ENCODE data around the gene GPRASP2. TPM values are rescaled to one million over a fixed set of nuclear protein-coding genes. Genes with fewer than 3 reads are reported as not detected.
A peak's percentile ranks its signal among the peaks of the same experiment; 100 is the strongest.
"Not testable (repeated sequence)": the region's sequence is repeated elsewhere in the genome, so short reads cannot be mapped to it uniquely, and the experiment has no call there.

GPRASP2 gene
- total RNA-seq, 1 donor from 2014 or later, result 20.3 TPM

GRCh38 chrX:102711872-102712215 lies 404 bp upstream of the GPRASP2 start:
- H3K27ac Mint-ChIP-seq (ENCODE audit: unreplicated experiment), result no peak overlapping the region
- TF ChIP-seq CTCF (conservative IDR thresholded peaks at IDR 0.05), result no peak
- H3K4me3 Mint-ChIP-seq, result peak overlapping the region; percentile 90
- H3K36me3 Mint-ChIP-seq (ENCODE audit: low read depth), result peaks cover 6% of the 10 kb centered on the region
- DNase-seq (ENCODE audit: low read depth, low spot score), result no peak
- H3K27me3 Mint-ChIP-seq (ENCODE audit: low read depth), result no peaks in the 10 kb centered on the region
- peaks cover 3% of the 10 kb centered on the region for H3K9me3 Mint-ChIP-seq
- peaks cover 6% of the 10 kb centered on the region for H3K4me1 Mint-ChIP-seq

DNA sequence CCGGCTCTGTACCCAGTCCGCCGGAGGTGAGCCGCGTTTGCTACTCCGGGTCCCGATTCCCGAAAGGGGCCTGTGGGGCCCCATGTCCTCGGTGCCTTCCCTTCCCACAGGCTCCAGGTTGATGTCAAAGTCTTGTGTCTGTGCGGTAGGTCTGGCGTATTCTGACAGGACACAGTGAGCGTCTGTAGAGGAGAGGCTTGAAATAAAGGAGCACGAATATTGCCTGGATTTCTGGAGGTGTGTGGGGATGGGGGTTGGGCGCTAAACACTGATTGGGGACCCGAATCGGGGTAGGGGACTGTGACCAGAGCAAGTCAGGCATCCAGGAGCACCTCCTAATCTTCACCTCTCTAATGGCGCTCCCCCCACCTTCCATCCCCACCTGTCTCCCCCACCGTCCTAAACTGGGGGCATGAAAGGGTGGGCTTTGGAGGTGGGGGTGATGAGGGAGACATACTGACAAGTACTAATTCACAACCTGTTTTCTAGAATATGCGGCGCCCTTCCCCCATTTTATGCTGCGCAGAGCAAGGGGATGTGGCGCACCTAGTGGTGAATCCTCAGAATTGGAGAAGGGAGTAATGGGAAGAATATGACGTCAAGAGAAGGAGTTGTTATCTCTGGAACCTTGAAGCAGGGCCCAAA lies 855 bp downstream of the GPRASP2 start:
- Mint-ChIP-seq H3K9me3 (peaks cover 3% of the 10 kb centered on the region), H3K4me3 (peak overlapping the region; percentile 97), H3K4me1 (peaks cover 6% of the 10 kb centered on the region), H3K36me3 (ENCODE audit: low read depth) (peaks cover 6% of the 10 kb centered on the region), H3K27ac (ENCODE audit: unreplicated experiment) (peak overlapping the region; percentile 93), H3K27me3 (ENCODE audit: low read depth) (no peaks in the 10 kb centered on the region)
- TF ChIP-seq CTCF (conservative IDR thresholded peaks at IDR 0.05), result peak; percentile 69
- peak; percentile 18 for DNase-seq (ENCODE audit: low read depth, low spot score)

DNA sequence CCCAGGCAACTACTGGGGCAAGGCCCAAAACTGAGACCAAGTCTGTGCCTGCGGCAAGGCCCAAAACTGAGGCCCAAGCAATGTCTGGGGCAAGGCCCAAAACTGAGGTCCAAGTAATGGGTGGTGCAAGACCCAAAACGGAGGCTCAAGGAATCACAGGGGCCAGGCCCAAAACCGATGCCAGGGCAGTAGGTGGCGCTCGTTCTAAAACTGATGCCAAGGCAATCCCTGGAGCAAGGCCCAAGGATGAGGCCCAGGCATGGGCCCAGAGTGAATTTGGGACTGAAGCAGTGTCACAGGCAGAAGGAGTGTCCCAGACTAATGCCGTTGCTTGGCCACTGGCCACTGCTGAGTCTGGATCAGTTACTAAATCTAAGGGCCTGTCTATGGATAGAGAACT lies 2.7 kb downstream of the GPRASP2 start:
- H3K27me3 Mint-ChIP-seq (ENCODE audit: low read depth), result no peaks in the 10 kb centered on the region
- H3K4me3 Mint-ChIP-seq, result no peak overlapping the region
- TF ChIP-seq CTCF (conservative IDR thresholded peaks at IDR 0.05), result no peak
- H3K36me3 Mint-ChIP-seq (ENCODE audit: low read depth), result peaks cover 6% of the 10 kb centered on the region
- peaks cover 6% of the 10 kb centered on the region for H3K4me1 Mint-ChIP-seq
- DNase-seq (ENCODE audit: low read depth, low spot score), result no peak
- H3K9me3 Mint-ChIP-seq, result peaks cover 3% of the 10 kb centered on the region
- H3K27ac Mint-ChIP-seq (ENCODE audit: unreplicated experiment), result no peak overlapping the region

DNA sequence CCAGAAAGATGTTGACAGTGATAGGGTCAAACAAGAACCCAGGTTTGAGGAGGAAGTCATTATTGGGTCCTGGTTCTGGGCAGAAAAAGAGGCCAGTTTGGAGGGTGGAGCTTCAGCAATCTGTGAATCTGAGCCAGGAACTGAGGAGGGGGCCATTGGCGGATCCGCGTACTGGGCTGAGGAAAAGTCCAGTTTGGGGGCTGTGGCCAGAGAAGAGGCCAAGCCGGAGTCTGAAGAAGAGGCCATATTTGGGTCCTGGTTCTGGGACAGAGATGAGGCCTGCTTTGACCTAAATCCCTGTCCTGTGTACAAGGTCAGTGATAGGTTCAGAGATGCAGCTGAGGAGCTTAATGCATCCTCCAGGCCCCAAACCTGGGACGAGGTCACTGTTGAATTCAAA lies 3.7 kb downstream of the GPRASP2 start:
- Mint-ChIP-seq H3K36me3 (ENCODE audit: low read depth) (peaks cover 11% of the 10 kb centered on the region), H3K4me3 (no peak overlapping the region), H3K27me3 (ENCODE audit: low read depth) (no peaks in the 10 kb centered on the region), H3K9me3 (peaks cover 3% of the 10 kb centered on the region), H3K4me1 (peaks cover 6% of the 10 kb centered on the region), H3K27ac (ENCODE audit: unreplicated experiment) (no peak overlapping the region)
- DNase-seq (ENCODE audit: low read depth, low spot score), result no peak
- no peak for TF ChIP-seq CTCF (conservative IDR thresholded peaks at IDR 0.05)

DNA sequence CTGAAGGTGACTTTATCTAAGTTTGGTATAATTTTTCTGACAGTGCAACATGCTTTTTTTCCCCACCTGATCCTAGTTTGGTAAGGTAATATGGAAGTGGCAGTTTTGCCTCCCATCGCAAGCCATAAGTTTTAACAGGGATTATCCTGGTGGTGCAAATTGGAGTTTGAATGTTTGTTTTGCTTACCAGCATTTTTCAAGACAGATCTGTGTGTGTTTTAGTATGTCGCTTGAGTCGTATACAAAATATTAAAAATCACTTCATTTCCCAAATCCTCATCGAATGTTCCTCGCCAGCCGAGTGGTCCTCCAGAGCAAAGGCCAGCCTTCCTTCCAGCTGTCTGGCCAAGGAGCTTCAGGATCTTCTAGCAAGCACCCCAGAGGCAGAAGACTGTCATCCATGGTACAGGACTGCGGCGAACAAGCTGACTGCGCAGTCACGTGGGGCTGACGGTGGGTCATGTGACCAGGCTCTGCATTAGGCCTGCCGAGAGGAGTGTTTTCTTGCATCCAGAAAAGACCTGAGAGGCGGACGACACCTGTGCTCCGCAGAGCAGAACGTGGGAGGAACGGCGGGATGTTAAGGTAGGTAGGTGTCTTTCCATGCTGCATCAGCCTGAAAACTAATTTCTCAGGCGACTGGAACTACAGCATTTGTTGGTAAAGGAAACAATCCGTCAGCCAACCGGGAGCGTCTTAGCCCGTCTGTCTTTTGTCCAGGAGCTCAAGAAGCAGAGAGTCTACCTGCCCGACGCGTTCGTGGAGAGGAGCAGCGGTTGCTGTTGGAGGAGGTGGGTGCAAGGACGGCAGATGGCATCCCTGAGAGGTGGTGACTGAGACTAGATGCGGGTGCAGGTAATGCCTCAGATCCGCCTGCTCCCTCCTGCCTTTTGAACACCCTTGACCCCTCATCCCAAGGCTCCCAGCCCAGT lies 8.3 kb downstream of the GPRASP2 start, which contains the start of gene GPRASP3:
GPRASP3 (plus strand) TSS at position 507 of the 932 bp plus-strand sequence. CDS start 28,253 bp downstream, outside the sequence.
- no peaks in the 10 kb centered on the region for H3K27me3 Mint-ChIP-seq (ENCODE audit: low read depth)
- no peak for DNase-seq (ENCODE audit: low read depth, low spot score)
- no peak within 1 kb of the TSS for H3K27ac Mint-ChIP-seq (ENCODE audit: unreplicated experiment)
- H3K36me3 Mint-ChIP-seq (ENCODE audit: low read depth), result peaks cover 6% of the 10 kb centered on the region
- H3K9me3 Mint-ChIP-seq, result peaks cover 4% of the 10 kb centered on the region
- no peak for TF ChIP-seq CTCF (conservative IDR thresholded peaks at IDR 0.05)
- H3K4me3 Mint-ChIP-seq, result no peak within 1 kb of the TSS
- peaks cover 6% of the 10 kb centered on the region for H3K4me1 Mint-ChIP-seq

- H3K36me3 Mint-ChIP-seq (ENCODE audit: low read depth); H3K27ac Mint-ChIP-seq (ENCODE audit: unreplicated experiment); H3K4me1 Mint-ChIP-seq; DNase-seq (ENCODE audit: low read depth, low spot score); H3K4me3 Mint-ChIP-seq; H3K27me3 Mint-ChIP-seq (ENCODE audit: low read depth); H3K9me3 Mint-ChIP-seq: not testable (repeated sequence)
Observed at GRCh38 chrX:102721169-102721506, 8.9 kb downstream of the GPRASP2 start.
